T-helper 1 cell (primary cell): ENCODE results near the gene TTLL5.

ENCODE experiments used
- DNase-seq, 5 donors: peaks; one replicate each; pipeline ENCODE4 v3.0.0-alpha.2; 2012 to 2020

Gene TTLL5

DNA sequence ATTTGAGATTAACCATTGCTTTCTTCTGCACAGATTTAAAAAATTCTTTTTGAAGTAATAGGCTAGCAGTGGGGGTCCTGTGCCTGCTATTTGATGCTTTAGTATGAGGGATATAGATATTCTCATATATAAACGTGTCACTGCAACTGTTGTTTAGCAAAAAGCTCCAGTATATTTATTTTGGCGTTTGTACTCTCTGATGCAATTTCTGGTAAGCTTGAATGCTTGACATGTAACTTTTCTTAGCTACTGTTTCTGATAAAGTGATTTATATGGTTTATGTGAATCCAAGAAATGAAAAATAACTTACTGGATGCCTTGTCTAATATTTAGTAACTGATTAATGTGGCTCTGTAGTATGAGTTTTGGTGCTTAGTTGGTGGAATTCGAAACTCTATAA lies 77.1 kb downstream of the TTLL5 start:
- no peak for DNase-seq

DNA sequence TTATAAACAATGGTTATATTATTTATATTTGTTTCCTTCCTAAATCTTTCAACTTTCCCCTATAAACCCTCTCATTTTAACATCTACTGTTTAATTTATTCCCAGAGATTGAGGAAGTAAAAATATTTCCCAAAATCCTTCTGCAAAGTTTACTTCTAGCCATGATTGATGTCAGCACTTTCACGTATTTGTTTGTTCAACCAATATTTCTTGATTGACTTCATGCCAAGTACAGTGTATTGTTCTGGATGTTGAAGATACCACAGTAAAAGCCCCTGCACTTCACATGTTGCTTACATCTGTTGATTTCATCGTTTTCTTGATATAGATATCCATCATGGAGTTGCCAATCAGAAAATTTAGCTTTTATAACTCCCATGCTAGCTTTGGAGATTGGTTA lies 81.8 kb downstream of the TTLL5 start:
- no peak for DNase-seq

GRCh38 chr14:75747899-75748298 lies 86.9 kb downstream of the TTLL5 start:
- DNase-seq, result no peak

- DNase-seq, result no peak
Observed at GRCh38 chr14:75748336-75748735, 87.3 kb downstream of the TTLL5 start.

DNA sequence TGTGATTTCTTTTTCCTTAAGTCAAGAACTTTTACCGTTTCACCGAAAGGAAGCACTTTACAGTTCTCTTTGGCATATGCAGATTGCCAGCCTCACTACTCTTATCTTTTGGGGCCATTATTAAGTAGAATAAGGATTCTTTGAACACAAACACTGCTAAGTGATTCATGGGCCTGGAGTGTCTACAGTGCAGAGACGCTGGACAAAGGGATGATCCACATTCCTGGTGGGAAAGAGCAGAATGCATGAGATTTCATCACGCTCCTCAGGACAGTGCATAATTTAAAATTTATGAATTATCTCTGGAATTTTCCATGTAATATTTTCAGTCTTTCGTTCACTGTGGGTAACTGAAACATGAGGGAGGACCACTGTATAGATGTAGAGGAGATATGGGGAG lies 90.2 kb downstream of the TTLL5 start:
- DNase-seq, result no peak

DNA sequence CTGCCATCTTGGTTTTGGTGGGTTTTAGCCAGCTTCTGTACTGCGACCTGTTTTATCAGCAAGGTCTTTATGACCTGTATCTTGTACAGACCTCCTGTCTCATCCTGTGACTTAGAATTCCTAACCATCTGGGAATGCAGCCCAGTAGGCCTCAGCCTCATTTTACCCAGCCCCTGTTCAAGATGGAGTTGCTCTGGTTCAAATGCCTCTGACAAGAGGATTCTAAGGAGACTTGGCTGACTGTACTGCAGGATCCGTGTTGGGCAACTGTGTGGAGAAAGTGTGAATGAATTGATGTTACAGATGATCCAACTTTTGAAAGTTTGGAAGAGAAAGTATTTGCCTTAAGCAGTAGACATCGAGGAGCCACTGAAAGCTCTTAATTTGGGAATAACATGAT lies 91.0 kb downstream of the TTLL5 start:
- DNase-seq, result no peak

GRCh38 chr14:75752907-75753594 lies 92.0 kb downstream of the TTLL5 start:
- DNase-seq, result no peak

- no peak for DNase-seq
Observed at GRCh38 chr14:75753696-75754095, 92.7 kb downstream of the TTLL5 start.

- no peak for DNase-seq
Observed at GRCh38 chr14:75757644-75758402, 96.8 kb downstream of the TTLL5 start.

DNA sequence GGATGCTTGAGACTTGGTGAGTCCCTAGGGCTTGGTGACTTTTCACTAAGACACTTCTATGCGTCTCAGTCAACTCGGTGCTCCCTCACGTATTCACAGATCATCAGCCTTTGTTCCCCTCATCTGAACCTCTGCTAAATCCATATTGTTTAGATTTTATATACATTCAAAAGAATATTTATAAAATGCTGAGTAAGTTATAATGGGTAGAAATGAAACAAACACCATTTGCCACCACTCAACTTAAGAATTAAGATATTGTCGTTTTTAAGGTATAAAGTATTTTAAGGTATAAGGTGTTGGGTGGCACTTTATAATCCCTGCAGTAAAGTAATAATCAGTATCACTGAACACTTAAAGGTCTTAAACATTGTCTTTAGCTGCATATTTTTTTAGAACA lies 103.0 kb downstream of the TTLL5 start:
- DNase-seq, result no peak

- DNase-seq, result no peak
Observed at GRCh38 chr14:75769047-75769685, 108.1 kb downstream of the TTLL5 start.

- DNase-seq, result no peak
Observed at GRCh38 chr14:75770635-75771034, 109.6 kb downstream of the TTLL5 start.

DNA sequence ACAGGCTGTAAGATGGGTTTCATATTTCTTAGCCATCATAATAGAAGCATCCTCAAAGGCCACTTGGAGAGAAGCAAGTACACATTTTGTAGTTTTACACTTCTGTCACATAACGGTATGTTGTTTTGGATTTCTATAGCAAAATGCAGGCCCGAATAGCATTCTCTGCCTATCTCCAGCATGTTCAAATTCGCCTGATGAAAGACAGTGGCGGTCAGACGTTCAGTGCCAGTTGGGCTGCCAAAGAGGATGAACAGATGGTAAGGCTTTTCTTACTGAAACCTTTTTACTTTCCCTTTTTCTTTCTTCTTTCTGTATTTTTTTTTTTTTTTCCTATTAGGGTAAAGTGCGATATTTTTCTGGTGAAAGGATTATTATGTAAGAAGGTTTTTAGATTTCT lies 110.5 kb downstream of the TTLL5 start:
- DNase-seq, result no peak

DNA sequence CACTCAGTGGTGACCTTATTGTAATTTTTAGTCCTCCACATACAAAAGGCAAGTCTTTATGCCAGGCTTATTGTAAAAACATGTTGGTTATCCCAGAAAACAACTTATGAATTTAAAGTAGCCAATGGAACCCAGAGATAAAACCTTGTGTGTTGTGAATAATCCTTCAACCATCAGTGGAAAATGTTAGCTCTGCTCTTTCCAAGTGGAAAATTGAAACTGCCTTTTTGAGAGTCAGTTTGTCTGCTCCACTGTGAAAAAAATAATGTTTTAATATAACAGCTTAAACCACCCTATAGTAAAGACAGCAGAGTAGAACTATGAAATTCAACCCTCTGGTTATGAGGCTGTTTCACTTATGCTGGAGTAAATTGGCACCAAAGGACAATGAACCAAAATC lies 112.0 kb downstream of the TTLL5 start:
- no peak for DNase-seq

- DNase-seq, result no peak
Observed at GRCh38 chr14:75781096-75781495, 120.0 kb downstream of the TTLL5 start.

- DNase-seq, result no peak
Observed at GRCh38 chr14:75783184-75783583, 122.1 kb downstream of the TTLL5 start.

GRCh38 chr14:75783602-75784313 lies 122.7 kb downstream of the TTLL5 start:
- DNase-seq, result no peak

DNA sequence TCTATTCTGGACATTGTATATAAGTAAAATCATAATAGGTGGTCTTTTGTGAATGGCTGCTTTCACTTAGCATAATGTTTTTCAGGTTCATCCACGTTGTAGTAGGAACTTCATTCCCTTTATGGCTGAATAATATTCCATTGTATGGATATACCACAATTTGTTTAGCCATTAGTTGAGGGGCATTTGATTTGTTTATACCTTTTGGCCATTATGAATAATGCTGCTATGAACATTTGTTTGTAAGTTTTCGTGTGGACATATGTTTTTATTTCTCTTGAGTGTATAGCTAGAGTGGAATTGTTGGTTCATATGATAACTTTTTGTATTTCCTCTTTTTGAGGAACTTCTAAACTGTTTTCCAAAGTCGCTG lies 123.3 kb downstream of the TTLL5 start:
- no peak for DNase-seq

DNA sequence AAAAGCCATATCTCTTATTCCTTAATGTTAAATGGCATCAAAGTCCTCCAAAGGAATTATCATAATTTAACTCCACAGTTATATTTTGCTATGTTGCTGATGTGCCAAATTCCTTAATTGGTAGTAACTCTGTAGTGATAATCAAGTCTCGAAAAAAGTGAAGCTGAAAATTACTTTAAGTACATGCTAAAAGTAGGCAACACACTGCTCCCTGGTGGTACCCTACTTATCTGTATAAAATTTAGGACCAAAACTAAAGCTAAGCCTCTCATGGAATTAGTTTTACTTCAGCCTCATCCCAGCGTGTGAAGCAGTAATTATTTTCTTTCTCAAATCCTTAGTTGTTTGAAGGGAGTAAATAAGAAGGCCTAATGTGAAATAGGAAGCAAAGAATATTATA lies 132.8 kb downstream of the TTLL5 start:
- no peak for DNase-seq

GRCh38 chr14:75794615-75795038 lies 133.6 kb downstream of the TTLL5 start:
- no peak for DNase-seq

DNA sequence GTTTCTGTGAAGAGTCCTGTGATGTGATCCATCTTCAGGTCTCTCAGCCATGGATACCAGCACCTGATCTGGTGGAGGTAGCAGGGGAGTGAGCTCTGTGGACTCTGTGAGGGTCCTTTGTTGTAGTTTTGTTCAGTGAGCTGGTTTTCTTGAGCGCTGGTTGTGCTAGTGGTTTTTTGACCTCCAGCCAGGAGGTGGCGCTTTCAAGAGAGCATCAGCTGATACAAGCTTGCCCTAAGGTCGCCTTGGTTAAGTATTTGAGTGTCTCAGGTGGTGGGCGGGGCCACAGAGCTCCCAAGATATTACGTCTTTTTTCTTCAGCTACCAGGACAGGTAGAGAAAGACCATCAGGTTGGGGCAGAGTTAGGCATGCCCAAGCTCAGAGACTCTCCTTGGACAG lies 139.7 kb downstream of the TTLL5 start:
- no peak for DNase-seq

GRCh38 chr14:75802486-75802885 lies 141.4 kb downstream of the TTLL5 start:
- DNase-seq, result no peak

- DNase-seq, result no peak
Observed at GRCh38 chr14:75803765-75804164, 142.7 kb downstream of the TTLL5 start.
